Vagina (tissue), 2 donors: ENCODE results near the gene RNF133.

Experiments
- CTCF ChIP-seq, 3 experiments: fragments of 450-650 bp in 2 of 3; fragments of 200-600 bp in 1 of 3; sonication (generic) in 1 of 3; IDR thresholded peaks; one replicate each; pipeline ENCODE4 v1.5.1; 2017 to 2019; ENCODE audit warnings: antibody characterized with exemption in 3 of 3, mild to moderate bottlenecking in 2 of 3, moderate library complexity in 2 of 3
- POLR2AphosphoS5 ChIP-seq, 2 donors: sonication (generic); formaldehyde crosslinking; IDR thresholded peaks; one replicate each; pipeline ENCODE4 v1.9.0; 2017; ENCODE audit warnings: antibody characterized with exemption in 2 of 2, mild to moderate bottlenecking in 2 of 2, low read depth in 1 of 2; ENCODE audit not compliant: insufficient read depth in 1 of 2

DNA sequence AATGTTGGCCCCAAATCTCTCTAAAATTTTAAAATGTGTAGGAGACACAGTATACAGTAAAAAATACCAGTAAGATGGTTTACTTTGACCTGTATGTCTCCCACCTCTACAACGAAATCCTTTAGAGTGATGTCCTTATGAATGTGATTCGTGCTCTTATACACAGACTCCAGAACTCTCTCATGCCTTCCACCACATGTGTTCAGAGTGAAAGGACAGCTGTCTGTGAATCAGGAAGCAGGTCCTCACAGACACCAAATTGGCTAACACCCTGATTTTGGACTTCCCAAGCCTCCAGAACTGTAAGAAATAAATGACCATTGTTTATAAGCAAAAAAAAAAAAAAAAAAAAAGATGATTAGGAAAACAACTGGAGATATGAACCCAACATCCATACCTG lies 35.2 kb downstream of the RNF133 start:
- TF ChIP-seq CTCF (IDR thresholded peaks at IDR 0.05) (no peak), POLR2AphosphoS5 (IDR thresholded peaks at IDR 0.05; ENCODE audit: insufficient read depth in 1 of 2, low read depth in 1 of 2) (no peak)
